CD4-positive, alpha-beta T cell (primary cell): Measurements from ENCODE around the gene FAM3B. TPM values are rescaled to one million over a fixed set of nuclear protein-coding genes. Genes with fewer than 3 reads are reported as not detected.

Experiments used
- ATAC-seq: fragments of 200-7000 bp; cut with Tn5 transposase; one replicate; pipeline ENCODE4 v1.10.0; 2022; ENCODE audit warnings: mild to moderate bottlenecking; ENCODE audit not compliant: poor library complexity
- CTCF ChIA-PET: fragments of 350-600 bp; sonication (Branson Sonifier 250); formaldehyde crosslinking; loops from one replicate; lab custom pipeline; 2021; ENCODE audit warnings: antibody characterized with exemption, inconsistent platforms; lab: Charles Lee
- POLR2A ChIA-PET: fragments of 350-600 bp; sonication (Branson Sonifier 250); formaldehyde crosslinking; loops from one replicate; lab custom pipeline; 2021; ENCODE audit warnings: antibody characterized with exemption, inconsistent platforms; lab: Charles Lee
- DNase-seq, 14 experiments: peaks; one replicate each; pipeline ENCODE4 v3.0.0-alpha.2; 2013 to 2020; ENCODE audit warnings: mixed read lengths in 2 of 14
- H3K27ac ChIP-seq, 2 donors: one replicate each; pipeline versions ENCODE4 v1.5.1 to v1.7.0; 2013; ENCODE audit warnings: low read length in 2 of 2, low read depth in 1 of 2, mild to moderate bottlenecking in 1 of 2
- H3K27me3 ChIP-seq, 2 experiments: 1 replicate in 1 of 2; 2 replicates in 1 of 2; pipeline versions ENCODE4 v1.6.1 to v1.7.0; 2013; ENCODE audit warnings: low read length in 2 of 2, control low read depth in 1 of 2, mild to moderate bottlenecking in 1 of 2, moderate library complexity in 1 of 2; ENCODE audit not compliant: insufficient read depth in 2 of 2, control insufficient read depth in 1 of 2
- H3K36me3 ChIP-seq: one replicate; pipeline ENCODE4 v1.6.1; 2013; ENCODE audit warnings: low read length, control low read depth; ENCODE audit not compliant: insufficient read depth
- H3K4me1 ChIP-seq: one replicate; pipeline ENCODE4 v1.6.1; 2013; ENCODE audit warnings: low read length, control low read depth; ENCODE audit not compliant: insufficient read depth
- H3K4me3 ChIP-seq: one replicate; pipeline ENCODE4 v1.5.1; 2013; ENCODE audit warnings: mild to moderate bottlenecking, low read length, moderate library complexity
- H3K9me3 ChIP-seq, 2 experiments: 1 replicate in 1 of 2; 2 replicates in 1 of 2; pipeline versions ENCODE4 v1.6.1 to v1.7.0; 2013; ENCODE audit warnings: low read length in 2 of 2, mild to moderate bottlenecking in 2 of 2, control low read depth in 1 of 2, moderate library complexity in 1 of 2; ENCODE audit not compliant: control insufficient read depth in 1 of 2, insufficient read depth in 1 of 2
- H3K27ac Mint-ChIP-seq: one replicate; pipeline ENCODE4 v1.8.0; 2020; ENCODE audit warnings: mixed read lengths
- H3K27me3 Mint-ChIP-seq: one replicate; pipeline ENCODE4 v1.8.0; 2021; ENCODE audit warnings: mixed read lengths
- H3K36me3 Mint-ChIP-seq: one replicate; pipeline ENCODE4 v1.8.0; 2021; ENCODE audit warnings: low read depth, mixed read lengths
- H3K4me1 Mint-ChIP-seq: one replicate; pipeline ENCODE4 v1.8.0; 2021; ENCODE audit warnings: low read depth, mixed read lengths
- H3K4me3 Mint-ChIP-seq: one replicate; pipeline ENCODE4 v1.8.0; 2020; ENCODE audit warnings: mild to moderate bottlenecking, mixed read lengths
- H3K9me3 Mint-ChIP-seq: one replicate; pipeline ENCODE4 v1.8.0; 2020; ENCODE audit warnings: mixed read lengths
- intact Hi-C, 2 experiments: fragments of 100-400 bp; cut with DNase I in 1 of 2; cut with micrococcal nuclease in 1 of 2; formaldehyde crosslinking; loops; one replicate each; pipeline versions ENCODE4 v1.15.1 to v1.9.0; 2023 to 2025; cut with DNase I, micrococcal nuclease
- total RNA-seq, 174 experiments: library from RNA in 2 of 174; stranded (reverse) in 2 of 174; gene quantifications; one replicate each; pipeline ENCODE4 v1.2.3 and lab custom pipeline; 2021 to 2026
- TF ChIP-seq, protein P1 (sequence below): fragments of 200-600 bp; IDR thresholded peaks from one replicate; pipeline ENCODE4 v1.8.0; 2022; ENCODE audit warnings: antibody characterized with exemption, mild to moderate bottlenecking

FAM3B gene
- total RNA-seq, 2 experiments from 2014 or later: not detected

DNA sequence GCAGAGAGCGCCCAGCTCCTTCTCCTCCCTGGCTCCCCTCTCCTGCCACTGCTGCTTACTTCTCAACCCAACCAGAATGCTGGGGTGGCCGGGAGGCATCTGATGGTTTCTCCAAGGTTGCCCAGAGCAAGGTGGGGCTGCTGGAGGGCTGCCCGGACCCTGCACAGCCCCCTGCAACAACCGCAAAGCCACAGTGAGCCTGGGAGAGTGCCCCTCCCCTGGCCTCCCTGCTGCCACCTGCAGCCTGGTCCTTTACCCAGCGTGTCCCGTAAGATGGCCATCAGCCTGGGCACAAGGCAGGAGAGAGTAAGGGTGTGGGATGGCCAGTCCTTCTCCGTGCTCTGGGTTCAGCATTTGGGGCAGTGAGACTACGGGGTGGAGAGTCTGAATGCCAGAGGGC is 62.2 kb downstream of the FAM3B start:
- no peak overlapping the region for H3K4me3 Mint-ChIP-seq
- no peak for DNase-seq
- TF ChIP-seq, protein P1, sequence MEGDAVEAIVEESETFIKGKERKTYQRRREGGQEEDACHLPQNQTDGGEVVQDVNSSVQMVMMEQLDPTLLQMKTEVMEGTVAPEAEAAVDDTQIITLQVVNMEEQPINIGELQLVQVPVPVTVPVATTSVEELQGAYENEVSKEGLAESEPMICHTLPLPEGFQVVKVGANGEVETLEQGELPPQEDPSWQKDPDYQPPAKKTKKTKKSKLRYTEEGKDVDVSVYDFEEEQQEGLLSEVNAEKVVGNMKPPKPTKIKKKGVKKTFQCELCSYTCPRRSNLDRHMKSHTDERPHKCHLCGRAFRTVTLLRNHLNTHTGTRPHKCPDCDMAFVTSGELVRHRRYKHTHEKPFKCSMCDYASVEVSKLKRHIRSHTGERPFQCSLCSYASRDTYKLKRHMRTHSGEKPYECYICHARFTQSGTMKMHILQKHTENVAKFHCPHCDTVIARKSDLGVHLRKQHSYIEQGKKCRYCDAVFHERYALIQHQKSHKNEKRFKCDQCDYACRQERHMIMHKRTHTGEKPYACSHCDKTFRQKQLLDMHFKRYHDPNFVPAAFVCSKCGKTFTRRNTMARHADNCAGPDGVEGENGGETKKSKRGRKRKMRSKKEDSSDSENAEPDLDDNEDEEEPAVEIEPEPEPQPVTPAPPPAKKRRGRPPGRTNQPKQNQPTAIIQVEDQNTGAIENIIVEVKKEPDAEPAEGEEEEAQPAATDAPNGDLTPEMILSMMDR: no peak

DNA sequence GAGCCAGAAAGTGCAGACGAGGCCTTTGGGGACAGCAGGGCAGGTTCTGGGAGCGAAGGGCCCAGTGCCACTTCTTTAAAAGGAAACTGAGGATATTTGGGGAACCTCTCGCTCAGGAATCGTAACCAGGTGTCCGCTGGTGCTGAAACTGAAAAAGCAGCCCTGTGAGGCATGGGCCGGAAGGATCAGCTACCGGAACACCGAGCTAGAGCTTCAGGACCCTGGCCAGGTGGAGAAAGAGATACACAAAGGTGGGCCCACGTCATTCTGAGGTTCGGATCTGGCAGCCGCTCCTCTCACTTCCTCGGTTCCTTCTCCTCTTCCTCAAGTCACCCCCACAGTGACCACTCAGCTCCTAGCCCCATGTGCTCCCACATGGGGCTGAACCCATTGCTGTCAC is 63.3 kb downstream of the FAM3B start:
- H3K36me3 Mint-ChIP-seq: peaks cover 95% of the 10 kb centered on the region
- DNase-seq: no peak
- CTCF ChIA-PET: interaction anchor here (2.3 kb wide), 1 partner anchor 97 kb away, joined by 8 read pairs; no protein-coding TSS in a partner anchor
- H3K9me3 Mint-ChIP-seq: no peaks in the 10 kb centered on the region
- POLR2A ChIA-PET: interaction anchor here (1.7 kb wide), 1 partner anchor 19 kb away, joined by 5 read pairs; no protein-coding TSS in a partner anchor
- Histone ChIP-seq H3K27me3 (no peaks in the 10 kb centered on the region), H3K4me1 (peaks cover 2% of the 10 kb centered on the region), H3K4me3 (no peak overlapping the region), H3K27ac (no peak overlapping the region), H3K36me3 (peaks cover 86% of the 10 kb centered on the region), H3K9me3 (no peaks in the 10 kb centered on the region)
- no peaks in the 10 kb centered on the region for H3K27me3 Mint-ChIP-seq
- TF ChIP-seq, protein P1: no peak
- H3K4me1 Mint-ChIP-seq: peaks cover 7% of the 10 kb centered on the region
- H3K27ac Mint-ChIP-seq: no peak overlapping the region
- no peak for ATAC-seq
- intact Hi-C loops: loop anchor here (5.0 to 10.0 kb wide), 2 partner anchors 53 to 55 kb away; no protein-coding TSS in a partner anchor
- H3K4me3 Mint-ChIP-seq: no peak overlapping the region

More for the DNA sequence above, 62.2 kb downstream of the FAM3B start:
- H3K9me3 ChIP-seq: no peaks in the 10 kb centered on the region
- H3K4me3 ChIP-seq: no peak overlapping the region
- no peak for ATAC-seq
- H3K27ac ChIP-seq: no peak overlapping the region
- intact Hi-C loops: loop anchor here in 1 of 2 experiments (10.0 kb wide), 1 partner anchor 54 kb away; no protein-coding TSS in a partner anchor
- ChIA-PET CTCF (interaction anchor here (1.5 kb wide), 1 partner anchor 96 kb away, joined by 4 read pairs; no protein-coding TSS in a partner anchor), POLR2A (no interaction called here)
- H3K36me3 ChIP-seq: peaks cover 85% of the 10 kb centered on the region
- no peak overlapping the region for H3K27ac Mint-ChIP-seq
- H3K4me1 ChIP-seq: peaks cover 10% of the 10 kb centered on the region
- no peaks in the 10 kb centered on the region for H3K27me3 Mint-ChIP-seq
- no peaks in the 10 kb centered on the region for H3K9me3 Mint-ChIP-seq
- H3K4me1 Mint-ChIP-seq: peaks cover 9% of the 10 kb centered on the region
- H3K27me3 ChIP-seq: no peaks in the 10 kb centered on the region
- H3K36me3 Mint-ChIP-seq: peaks cover 91% of the 10 kb centered on the region

DNA sequence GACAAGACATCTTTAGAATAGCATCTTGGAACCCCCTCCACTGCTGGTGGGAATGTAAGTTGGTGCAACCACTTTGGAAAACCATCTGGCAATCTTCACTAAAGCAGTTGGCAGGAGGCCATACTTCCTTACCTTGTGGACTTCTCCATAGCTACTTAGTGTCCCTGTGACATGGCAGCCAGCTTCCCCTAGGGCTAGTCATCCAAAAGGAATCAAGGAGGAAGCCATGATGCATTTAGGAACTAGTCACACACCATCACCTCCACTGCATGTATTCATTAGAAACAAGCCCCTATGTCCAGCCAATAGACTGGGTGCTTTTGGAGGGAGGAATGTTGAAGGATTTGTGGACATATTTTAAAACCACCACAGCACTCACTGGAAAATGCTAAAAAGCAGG is 65.1 kb downstream of the FAM3B start:
- H3K27ac Mint-ChIP-seq: no peak overlapping the region
- ChIA-PET CTCF (interaction anchor here (2.3 kb wide), 1 partner anchor 99 kb away, joined by 8 read pairs; no protein-coding TSS in a partner anchor), POLR2A (interaction anchor here (1.2 to 1.7 kb wide), 2 partner anchors 12 to 20 kb away, joined by 4 to 5 read pairs; no protein-coding TSS in a partner anchor)
- peaks cover 4% of the 10 kb centered on the region for H3K4me1 Mint-ChIP-seq
- H3K27me3 Mint-ChIP-seq: no peaks in the 10 kb centered on the region
- no peak overlapping the region for H3K4me3 Mint-ChIP-seq
- TF ChIP-seq, protein P1: no peak
- intact Hi-C loops: loop anchor here in 1 of 2 experiments (5.0 kb wide), 1 partner anchor 54 kb away; no protein-coding TSS in a partner anchor
- H3K36me3 Mint-ChIP-seq: peaks cover 96% of the 10 kb centered on the region
- Histone ChIP-seq H3K36me3 (peaks cover 92% of the 10 kb centered on the region), H3K27ac (no peak overlapping the region), H3K27me3 (no peaks in the 10 kb centered on the region), H3K4me3 (no peak overlapping the region), H3K4me1 (no peaks in the 10 kb centered on the region), H3K9me3 (no peaks in the 10 kb centered on the region)
- DNase-seq (no peak), ATAC-seq (no peak)
- no peaks in the 10 kb centered on the region for H3K9me3 Mint-ChIP-seq
